GM12878 (cell line): Measurements from ENCODE around the gene MALT1. TPM values are rescaled to one million over a fixed set of nuclear protein-coding genes. Genes with fewer than 3 reads are reported as not detected.

Experiments
- ATAC-seq: fragments of 200-7000 bp; cut with Tn5 transposase; 3 replicates; pipeline ENCODE4 v1.9.1; 2020; ENCODE audit warnings: mild to moderate bottlenecking, moderate library complexity
- BruUV-seq: library from RNA; stranded (reverse); fragments of 400-500 nt; replicated peaks from 2 replicates; lab custom pipeline; 2021; lab: Mats Ljungman, UMichigan
- CTCF ChIA-PET: fragments of 300-600 bp; sonication (Branson Sonifier 250); formaldehyde crosslinking; extraction: SDS; loops from one replicate; lab custom pipeline; 2021; ENCODE audit warnings: inconsistent platforms; lab: Yijun Ruan, JAX
- POLR2A ChIA-PET: fragments of 350-600 bp; formaldehyde crosslinking; extraction: SDS; loops from one replicate; lab custom pipeline; 2021; ENCODE audit warnings: inconsistent platforms; lab: Charles Lee
- RAD21 ChIA-PET: fragments of 300-600 bp; sonication (Branson Sonifier 250); formaldehyde crosslinking; loops from one replicate; lab custom pipeline; 2023; ENCODE audit warnings: antibody characterized with exemption; ENCODE audit not compliant: unreplicated experiment; lab: Charles Lee
- SMC1A ChIA-PET: fragments of 300-600 bp; sonication (Branson Sonifier 250); formaldehyde crosslinking; loops from one replicate; lab custom pipeline; 2023; ENCODE audit not compliant: unreplicated experiment, uncharacterized antibody; lab: Charles Lee
- DNase-seq: peaks from one replicate; pipeline ENCODE4 v3.0.0-alpha.2; 2011; ENCODE audit warnings: low read depth, low spot score
- FAIRE-seq: peaks from 3 replicates; lab custom pipeline; 2011; peaks lifted over from hg19 to GRCh38; lab: Jason Lieb, UNC
- H2AFZ ChIP-seq: 2 replicates; pipeline ENCODE4 v1.6.0; 2011; ENCODE audit warnings: low read depth, low read length, control low read depth; ENCODE audit not compliant: control insufficient read depth
- H3K27ac ChIP-seq: 2 replicates; pipeline ENCODE4 v1.5.1; 2011; ENCODE audit warnings: control low read depth; ENCODE audit not compliant: control insufficient read depth, insufficient read depth
- H3K27me3 ChIP-seq, 2 experiments: replicated peaks in 1 of 2; 2 replicates each; pipeline versions ENCODE4 v1.6.0 to v1.6.1; 2011; ENCODE audit warnings: low read length in 1 of 2; ENCODE audit not compliant: control insufficient read depth in 2 of 2, insufficient read depth in 2 of 2
- H3K36me3 ChIP-seq, 2 experiments: 2 replicates each; pipeline ENCODE4 v1.5.1; 2011; ENCODE audit warnings: low read length in 1 of 2; ENCODE audit not compliant: control insufficient read depth in 2 of 2, insufficient read depth in 2 of 2
- H3K4me1 ChIP-seq: 2 replicates; pipeline ENCODE4 v1.6.1; 2011; ENCODE audit warnings: mild to moderate bottlenecking, low read length, moderate library complexity, mixed read lengths; ENCODE audit not compliant: control insufficient read depth, insufficient read depth
- H3K4me2 ChIP-seq: 2 replicates; pipeline ENCODE4 v1.6.0; 2011; ENCODE audit warnings: control low read depth; ENCODE audit not compliant: control insufficient read depth, insufficient read depth
- H3K4me3 ChIP-seq: fragments of 200-600 bp; sonication (generic); 2 replicates; pipeline ENCODE4 v1.5.1; 2016
- H3K79me2 ChIP-seq: 2 replicates; pipeline ENCODE4 v1.6.0; 2011; ENCODE audit warnings: low read length; ENCODE audit not compliant: control insufficient read depth, insufficient read depth
- H3K9ac ChIP-seq: 2 replicates; pipeline ENCODE4 v1.8.0; 2011; ENCODE audit warnings: low read length, control low read depth, mixed read lengths; ENCODE audit not compliant: control insufficient read depth, insufficient read depth
- H3K9me3 ChIP-seq: replicated peaks from 3 replicates; pipeline ENCODE4 v1.5.1; 2011; ENCODE audit warnings: mild to moderate bottlenecking, low read length; ENCODE audit not compliant: control insufficient read depth, insufficient read depth
- H4K20me1 ChIP-seq: 2 replicates; pipeline ENCODE4 v1.6.0; 2011; ENCODE audit not compliant: control insufficient read depth, insufficient read depth
- BCL3 ChIP-seq: IDR thresholded peaks from 2 replicates; pipeline ENCODE4 v1.6.1; 2011; ENCODE audit warnings: borderline replicate concordance, low read depth, mild to moderate bottlenecking, moderate library complexity, low read length; ENCODE audit not compliant: insufficient read depth, poor library complexity, severe bottlenecking
- CBX3 ChIP-seq: fragments of 200-600 bp; sonication (generic); IDR thresholded peaks from 2 replicates; pipeline ENCODE4 v1.6.1; 2016; ENCODE audit warnings: low read depth, borderline replicate concordance
- CHD4 ChIP-seq: fragments of 200-600 bp; sonication (generic); IDR thresholded peaks from 2 replicates; pipeline ENCODE4 v1.6.1; 2016; ENCODE audit warnings: mild to moderate bottlenecking
- E2F8 ChIP-seq: fragments of 450-650 bp; IDR thresholded peaks from 2 replicates; pipeline ENCODE4 v1.6.1; 2018; ENCODE audit warnings: mild to moderate bottlenecking, low read depth, moderate library complexity; ENCODE audit not compliant: partially characterized antibody
- FOXM1 ChIP-seq: IDR thresholded peaks from 2 replicates; pipeline ENCODE4 v1.6.1; 2012; ENCODE audit warnings: low read depth, mild to moderate bottlenecking, inconsistent platforms, low read length, moderate library complexity
- HDAC2 ChIP-seq: fragments of 200-600 bp; sonication (generic); IDR thresholded peaks from 2 replicates; pipeline ENCODE4 v1.6.1; 2017
- HDGF ChIP-seq: fragments of 450-650 bp; IDR thresholded peaks from 2 replicates; pipeline ENCODE4 v1.6.1; 2016; ENCODE audit warnings: antibody characterized with exemption
- RAD51 ChIP-seq: fragments of 450-650 bp; IDR thresholded peaks from 2 replicates; pipeline ENCODE4 v1.6.1; 2016; ENCODE audit warnings: moderate library complexity, mild to moderate bottlenecking, inconsistent platforms
- SPI1 ChIP-seq: IDR thresholded peaks from 2 replicates; pipeline ENCODE4 v1.6.1; 2011; ENCODE audit warnings: low read depth, mild to moderate bottlenecking, low read length, moderate library complexity, borderline replicate concordance; ENCODE audit not compliant: insufficient read depth
- TCF12 ChIP-seq: IDR thresholded peaks from 2 replicates; pipeline ENCODE4 v1.6.1; 2011; ENCODE audit warnings: low read depth, mild to moderate bottlenecking, low read length
- YY1 ChIP-seq: IDR thresholded peaks from 2 replicates; pipeline ENCODE4 v1.6.1; 2011; ENCODE audit warnings: low read depth, mild to moderate bottlenecking, low read length
- WGBS: methylation state at CpG from one replicate; pipeline ENCODE4 v1.1.6; 2016; ENCODE audit warnings: low lambda C conversion rate; ENCODE audit not compliant: insufficient replicate concordance, insufficient coverage; ENCODE audit errors: missing lambda C conversion rate; 5-methylcytosine and 5-hydroxymethylcytosine counted together
- in situ Hi-C: fragments of 300-500 bp; cut with MboI; formaldehyde crosslinking; loops from 9 replicates; pipeline ENCODE4 v1.14.3; 2018; ENCODE audit warnings: mixed read lengths
- intact Hi-C: fragments of 100-400 bp; cut with micrococcal nuclease; formaldehyde crosslinking; loops from one replicate; pipeline ENCODE4 v1.14.2; 2022; ENCODE audit not compliant: unreplicated experiment
- polyA plus RNA-seq, 11 experiments: library from polyadenylated mRNA; depleted of rRNA in 4 of 11; unstranded in 6 of 11; stranded (reverse) in 5 of 11; fragments of >200 nt; fragmentation: Nextera tagmentation in 4 of 11; fragmentation: Illumina TruSeq in 1 of 11; extraction: Ambion mirVana in 4 of 11; extraction: Trizol in 1 of 11; gene quantifications; 1 replicate in 1 of 11; 2 replicates in 10 of 11; pipeline versions ENCODE4 v1.2.1 to v1.2.3, GENCODE V29; 2011 to 2016; ENCODE audit warnings: inconsistent platforms in 2 of 11, missing spikeins in 2 of 11, low read depth in 1 of 11
- total RNA-seq, 4 experiments: library from RNA; depleted of rRNA in 3 of 4; stranded (reverse); fragments of >200 nt in 3 of 4; fragmentation: Illumina TruSeq in 1 of 4; extraction: Trizol in 1 of 4; gene quantifications; 2 replicates each; pipeline versions ENCODE4 v1.2.1 to v1.2.3, GENCODE V29; 2013 to 2021
- TF ChIP-seq, protein P1 (sequence below): IDR thresholded peaks from 2 replicates; pipeline ENCODE4 v1.6.1; 2012; ENCODE audit warnings: low read depth, low read length, improper control_type of control experiment
- TF ChIP-seq, protein P2 (sequence below): IDR thresholded peaks from 2 replicates; pipeline ENCODE4 v1.6.1; 2011; ENCODE audit warnings: low read depth, mild to moderate bottlenecking, low read length, moderate library complexity, borderline replicate concordance; ENCODE audit errors: extremely low read depth
- TF ChIP-seq, protein P3 (sequence below): fragments of 450-650 bp; IDR thresholded peaks from 2 replicates; pipeline ENCODE4 v1.6.1; 2017; ENCODE audit warnings: borderline replicate concordance
- TF ChIP-seq, protein P4 (sequence below): IDR thresholded peaks from 2 replicates; pipeline ENCODE4 v1.6.1; 2011; ENCODE audit warnings: low read depth, low read length, improper control_type of control experiment, borderline replicate concordance

The MALT1 gene
- total and polyA plus RNA-seq, 10 of the 15 experiments (the other 5 are each of a cell fraction or from before 2014, with no cell fraction given) = 17.6 to 126 (median 45.4) TPM

DNA sequence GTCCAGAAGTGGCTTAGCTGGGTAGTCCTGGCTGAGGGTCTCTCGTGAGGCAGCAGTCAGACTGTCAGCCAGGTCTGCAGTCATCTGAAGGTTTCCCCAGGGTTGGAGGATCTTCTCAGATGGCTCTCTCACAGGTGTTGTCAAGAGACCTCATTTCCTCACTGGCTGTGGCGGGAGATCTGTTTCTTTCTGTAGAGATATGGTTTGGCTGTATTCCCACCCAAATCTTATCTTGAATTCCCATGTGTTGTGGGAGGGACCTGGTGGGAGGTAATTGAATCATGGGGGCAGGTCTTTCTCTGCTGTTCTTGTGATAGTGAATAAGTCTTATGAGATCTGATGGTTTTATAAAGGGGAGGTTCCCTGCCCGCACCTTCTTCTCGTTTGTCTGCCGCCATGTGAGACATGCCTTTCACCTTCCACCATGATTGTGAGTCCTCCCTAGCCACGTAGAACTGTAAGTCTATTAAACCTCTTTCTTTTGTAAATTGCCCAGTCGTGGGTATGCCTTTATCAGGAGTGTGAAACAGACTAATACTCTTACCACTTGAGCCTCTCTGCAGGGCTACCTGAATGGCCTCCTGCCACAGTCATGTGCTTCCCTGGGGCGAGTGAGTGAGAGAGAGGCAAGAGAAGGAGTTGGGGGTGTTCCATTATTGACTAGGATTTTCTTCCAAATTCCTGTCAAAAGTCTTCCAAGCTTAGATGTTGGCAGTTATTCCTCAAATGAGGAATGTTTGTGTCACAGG is 23.6 kb downstream of the MALT1 start:
- Histone ChIP-seq H4K20me1 (no peaks in the 10 kb centered on the region), H3K4me3 (no peak overlapping the region), H3K79me2 (peaks cover 49% of the 10 kb centered on the region), H3K4me2 (no peak overlapping the region), H3K9me3 (no peaks in the 10 kb centered on the region), H3K9ac (no peak overlapping the region), H3K27me3 (no peaks in the 10 kb centered on the region), H3K27ac (no peak overlapping the region), H2AFZ (no peak overlapping the region), H3K36me3 (peaks cover 20 to 43% of the 10 kb centered on the region in 2 experiments), H3K4me1 (no peaks in the 10 kb centered on the region)
- BruUV-seq = no TSS peak
- ATAC-seq = no peak; the same call in 2 of the 3 replicates
- FAIRE-seq = no peak
- in situ Hi-C loops (no loop called here), intact Hi-C loops (no loop called here)
- DNase-seq = no peak
- ChIA-PET RAD21 (no interaction called here), POLR2A (interaction anchor here (1.6 kb wide), 1 partner anchor 15 kb away, joined by 4 read pairs; no protein-coding TSS in a partner anchor), SMC1A (interaction anchor here (1.2 to 2.2 kb wide), 3 partner anchors 12 to 132 kb away, joined by 3 to 7 read pairs (median 4); no protein-coding TSS in a partner anchor), CTCF (interaction anchor here (1.1 kb wide), 1 partner anchor 33 kb away, joined by 6 read pairs; no protein-coding TSS in a partner anchor)
- 77% methylated on average over 8 of the region's 8 CpGs for WGBS
- TF ChIP-seq HDAC2 = no peak
- no peak for TF ChIP-seq YY1
- TF ChIP-seq, protein P1, sequence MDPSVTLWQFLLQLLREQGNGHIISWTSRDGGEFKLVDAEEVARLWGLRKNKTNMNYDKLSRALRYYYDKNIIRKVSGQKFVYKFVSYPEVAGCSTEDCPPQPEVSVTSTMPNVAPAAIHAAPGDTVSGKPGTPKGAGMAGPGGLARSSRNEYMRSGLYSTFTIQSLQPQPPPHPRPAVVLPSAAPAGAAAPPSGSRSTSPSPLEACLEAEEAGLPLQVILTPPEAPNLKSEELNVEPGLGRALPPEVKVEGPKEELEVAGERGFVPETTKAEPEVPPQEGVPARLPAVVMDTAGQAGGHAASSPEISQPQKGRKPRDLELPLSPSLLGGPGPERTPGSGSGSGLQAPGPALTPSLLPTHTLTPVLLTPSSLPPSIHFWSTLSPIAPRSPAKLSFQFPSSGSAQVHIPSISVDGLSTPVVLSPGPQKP = no peak
- TF ChIP-seq, protein P2, sequence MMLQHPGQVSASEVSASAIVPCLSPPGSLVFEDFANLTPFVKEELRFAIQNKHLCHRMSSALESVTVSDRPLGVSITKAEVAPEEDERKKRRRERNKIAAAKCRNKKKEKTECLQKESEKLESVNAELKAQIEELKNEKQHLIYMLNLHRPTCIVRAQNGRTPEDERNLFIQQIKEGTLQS = no peak
- TF ChIP-seq RAD51 = no peak
- no peak for TF ChIP-seq FOXM1
- TF ChIP-seq SPI1 = no peak
- TF ChIP-seq, protein P3, sequence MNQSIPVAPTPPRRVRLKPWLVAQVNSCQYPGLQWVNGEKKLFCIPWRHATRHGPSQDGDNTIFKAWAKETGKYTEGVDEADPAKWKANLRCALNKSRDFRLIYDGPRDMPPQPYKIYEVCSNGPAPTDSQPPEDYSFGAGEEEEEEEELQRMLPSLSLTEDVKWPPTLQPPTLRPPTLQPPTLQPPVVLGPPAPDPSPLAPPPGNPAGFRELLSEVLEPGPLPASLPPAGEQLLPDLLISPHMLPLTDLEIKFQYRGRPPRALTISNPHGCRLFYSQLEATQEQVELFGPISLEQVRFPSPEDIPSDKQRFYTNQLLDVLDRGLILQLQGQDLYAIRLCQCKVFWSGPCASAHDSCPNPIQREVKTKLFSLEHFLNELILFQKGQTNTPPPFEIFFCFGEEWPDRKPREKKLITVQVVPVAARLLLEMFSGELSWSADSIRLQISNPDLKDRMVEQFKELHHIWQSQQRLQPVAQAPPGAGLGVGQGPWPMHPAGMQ = no peak
- no peak for TF ChIP-seq CBX3
- no peak for TF ChIP-seq CHD4
- TF ChIP-seq TCF12 = no peak
- no peak for TF ChIP-seq BCL3
- TF ChIP-seq HDGF = no peak
- TF ChIP-seq E2F8 = no peak
- TF ChIP-seq, protein P4, sequence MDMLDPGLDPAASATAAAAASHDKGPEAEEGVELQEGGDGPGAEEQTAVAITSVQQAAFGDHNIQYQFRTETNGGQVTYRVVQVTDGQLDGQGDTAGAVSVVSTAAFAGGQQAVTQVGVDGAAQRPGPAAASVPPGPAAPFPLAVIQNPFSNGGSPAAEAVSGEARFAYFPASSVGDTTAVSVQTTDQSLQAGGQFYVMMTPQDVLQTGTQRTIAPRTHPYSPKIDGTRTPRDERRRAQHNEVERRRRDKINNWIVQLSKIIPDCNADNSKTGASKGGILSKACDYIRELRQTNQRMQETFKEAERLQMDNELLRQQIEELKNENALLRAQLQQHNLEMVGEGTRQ = no peak
